Erythroblast (primary cell): ENCODE results near the gene TIMP3.

Experiments used
- DNase-seq, 2 experiments: peaks; one replicate each; lab custom pipeline; 2025; lab: John Stamatoyannopoulos, UW
- GATA1 ChIP-seq: IDR thresholded peaks from 2 replicates; pipeline ENCODE4 v1.6.1; 2011; ENCODE audit warnings: low read depth, mild to moderate bottlenecking, control low read depth, low read length, moderate library complexity
- POLR2A ChIP-seq: IDR thresholded peaks from 2 replicates; pipeline ENCODE4 v1.6.1; 2011; ENCODE audit warnings: mild to moderate bottlenecking, low read length

Gene TIMP3

GRCh38 chr22:32775957-32776356 is 25.5 kb upstream of the TIMP3 start:
- peak; percentile 44 to 46 for DNase-seq
- TF ChIP-seq POLR2A (no peak), GATA1 (no peak)

- no peak for TF ChIP-seq POLR2A
- TF ChIP-seq GATA1, result no peak
Observed at GRCh38 chr22:32776397-32776796, 25.1 kb upstream of the TIMP3 start.

GRCh38 chr22:32776802-32777201 is 24.7 kb upstream of the TIMP3 start:
- TF ChIP-seq GATA1 (no peak), POLR2A (no peak)
- DNase-seq, result no peak

More at GRCh38 chr22:32776397-32776796, 25.1 kb upstream of the TIMP3 start:
- no peak for DNase-seq

- TF ChIP-seq POLR2A, result no peak
- TF ChIP-seq GATA1, result no peak
- DNase-seq, result no peak
Observed at GRCh38 chr22:32777987-32778386, 23.5 kb upstream of the TIMP3 start.

GRCh38 chr22:32780726-32781310 is 20.7 kb upstream of the TIMP3 start:
- TF ChIP-seq POLR2A, result no peak
- no peak for TF ChIP-seq GATA1
- DNase-seq, result no peak

- TF ChIP-seq GATA1 (no peak), POLR2A (no peak)
- DNase-seq, result no peak
Observed at GRCh38 chr22:32781695-32782094, 19.8 kb upstream of the TIMP3 start.

GRCh38 chr22:32785321-32786026 is 16.0 kb upstream of the TIMP3 start:
- no peak for TF ChIP-seq GATA1
- TF ChIP-seq POLR2A, result no peak
- no peak for DNase-seq

- no peak for DNase-seq
- TF ChIP-seq GATA1, result no peak
- TF ChIP-seq POLR2A, result no peak
Observed at GRCh38 chr22:32786027-32786418, 15.5 kb upstream of the TIMP3 start.

- no peak for TF ChIP-seq GATA1
- TF ChIP-seq POLR2A, result no peak
- DNase-seq, result no peak
Observed at GRCh38 chr22:32788904-32789624, 12.4 kb upstream of the TIMP3 start.

- no peak for TF ChIP-seq POLR2A
- no peak for DNase-seq
Observed at GRCh38 chr22:32789797-32790620, 11.5 kb upstream of the TIMP3 start.

GRCh38 chr22:32791056-32791455 is 10.4 kb upstream of the TIMP3 start:
- DNase-seq, result no peak
- TF ChIP-seq GATA1 (no peak), POLR2A (no peak)

GRCh38 chr22:32791485-32791884 is 10.0 kb upstream of the TIMP3 start:
- no peak for TF ChIP-seq GATA1
- TF ChIP-seq POLR2A, result no peak
- no peak for DNase-seq

- TF ChIP-seq POLR2A (no peak), GATA1 (no peak)
Observed at GRCh38 chr22:32793589-32793988, 7.9 kb upstream of the TIMP3 start.

More at GRCh38 chr22:32793589-32793988, 7.9 kb upstream of the TIMP3 start:
- no peak for DNase-seq
